ENCODE data around the gene NAA16.

- no peak for TF ChIP-seq CTCF (IDR thresholded peaks at IDR 0.05; ENCODE audit: low read length)
- no peak for TF ChIP-seq EZH2phosphoT487 (IDR thresholded peaks at IDR 0.05; ENCODE audit: low read length)
These were observed 17.1 kb downstream of the NAA16 start for GRCh38 chr13:41327994-41328790.
